ENCODE data around the gene FAM151B.

FAM151B gene

DNA sequence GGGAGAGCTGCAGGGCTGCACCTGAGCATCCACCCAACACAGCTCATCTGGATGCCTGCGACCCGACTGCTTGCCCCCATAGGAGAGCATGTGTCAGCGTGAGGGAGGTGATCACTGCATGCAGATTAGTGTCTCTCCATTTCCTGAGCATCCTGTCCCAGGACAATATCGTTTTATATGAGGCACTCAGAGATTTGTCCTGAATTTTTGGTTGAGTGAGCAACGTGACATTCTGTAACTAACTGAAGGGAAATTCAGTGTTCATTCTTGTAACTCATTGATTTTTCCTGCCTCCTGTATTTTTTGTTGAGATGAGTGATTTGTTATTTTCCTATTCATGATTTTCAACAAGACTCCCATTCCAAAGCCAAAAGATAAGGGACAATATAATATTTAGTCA is 102.9 kb downstream of the FAM151B start:
- Mint-ChIP-seq H3K4me3 (no peak overlapping the region), H3K36me3 (ENCODE audit: low read depth) (no peaks in the 10 kb centered on the region), H3K27ac (no peak overlapping the region), H3K4me1 (ENCODE audit: low read depth) (no peaks in the 10 kb centered on the region), H3K9me3 (no peaks in the 10 kb centered on the region), H3K27me3 (ENCODE audit: low read depth) (peaks cover 16% of the 10 kb centered on the region)

DNA sequence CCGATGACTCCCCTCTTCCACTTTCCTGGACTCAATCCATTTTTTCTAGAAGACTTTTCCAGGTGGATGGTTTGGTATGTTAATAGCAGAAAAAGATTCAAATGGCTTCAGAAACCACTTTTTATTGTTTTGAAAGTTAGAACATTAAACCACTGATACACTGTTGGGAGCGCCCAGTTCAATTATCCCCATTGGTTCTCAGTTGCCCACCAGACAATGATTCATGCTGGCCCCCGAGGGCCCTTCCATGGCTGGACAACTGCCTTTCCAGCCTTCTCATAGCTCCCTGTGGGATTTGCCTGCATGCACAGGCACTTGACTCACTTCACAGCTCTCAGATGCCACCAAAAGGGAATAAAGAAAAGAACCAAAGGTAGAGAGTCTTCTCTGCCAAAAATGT is 103.5 kb downstream of the FAM151B start:
- no peaks in the 10 kb centered on the region for H3K9me3 Mint-ChIP-seq
- H3K36me3 Mint-ChIP-seq (ENCODE audit: low read depth) = no peaks in the 10 kb centered on the region
- no peak overlapping the region for H3K4me3 Mint-ChIP-seq
- H3K4me1 Mint-ChIP-seq (ENCODE audit: low read depth) = no peaks in the 10 kb centered on the region
- peaks cover 13% of the 10 kb centered on the region for H3K27me3 Mint-ChIP-seq (ENCODE audit: low read depth)
- no peak overlapping the region for H3K27ac Mint-ChIP-seq

DNA sequence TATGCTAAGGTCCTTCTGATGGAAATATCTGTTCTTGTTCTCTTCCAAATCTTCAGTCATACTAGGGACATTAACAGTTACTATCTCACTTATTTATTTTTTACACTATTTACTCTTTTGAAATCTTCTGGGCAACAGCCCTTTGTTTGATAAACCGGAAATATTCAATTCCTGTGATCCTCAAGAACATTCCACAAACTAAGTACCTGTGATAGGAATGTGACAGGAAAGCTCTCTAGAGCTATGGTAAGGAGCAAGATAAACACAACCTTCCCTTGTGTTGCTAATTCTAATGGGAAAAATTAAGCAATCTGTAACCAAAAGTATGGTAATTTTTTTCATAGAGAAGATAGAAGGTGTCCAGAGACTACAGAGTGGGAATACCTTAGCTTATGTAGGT is 104.2 kb downstream of the FAM151B start:
- H3K4me1 Mint-ChIP-seq (ENCODE audit: low read depth) = no peaks in the 10 kb centered on the region
- no peak overlapping the region for H3K4me3 Mint-ChIP-seq
- no peaks in the 10 kb centered on the region for H3K9me3 Mint-ChIP-seq
- peaks cover 11% of the 10 kb centered on the region for H3K27me3 Mint-ChIP-seq (ENCODE audit: low read depth)
- no peak overlapping the region for H3K27ac Mint-ChIP-seq
- H3K36me3 Mint-ChIP-seq (ENCODE audit: low read depth) = no peaks in the 10 kb centered on the region
